Activated CD8-positive, alpha-beta memory T cell treated with anti-CD3 and anti-CD28 coated beads, Interleukin-2, amount 50 U/mL, for 24 hours (primary cell): ENCODE results near the gene DCLRE1A.
"Not testable (repeated sequence)": the region's sequence is repeated elsewhere in the genome, so short reads cannot be mapped to it uniquely, and the experiment has no call there.

Source experiments
- DNase-seq: peaks from one replicate; pipeline ENCODE4 v3.0.0-alpha.2; 2020; ENCODE audit errors: extremely low read depth

The DCLRE1A gene

GRCh38 chr10:113858541-113858940 lies 4.7 kb upstream of the DCLRE1A start:
- DNase-seq: no peak

GRCh38 chr10:113857210-113857609 lies 3.3 kb upstream of the DCLRE1A start:
- DNase-seq: no peak

GRCh38 chr10:113856563-113856962 lies 2.7 kb upstream of the DCLRE1A start:
- no peak for DNase-seq

- no peak for DNase-seq
Measured at GRCh38 chr10:113854761-113855588, 1.1 kb upstream of the DCLRE1A start.

DNA sequence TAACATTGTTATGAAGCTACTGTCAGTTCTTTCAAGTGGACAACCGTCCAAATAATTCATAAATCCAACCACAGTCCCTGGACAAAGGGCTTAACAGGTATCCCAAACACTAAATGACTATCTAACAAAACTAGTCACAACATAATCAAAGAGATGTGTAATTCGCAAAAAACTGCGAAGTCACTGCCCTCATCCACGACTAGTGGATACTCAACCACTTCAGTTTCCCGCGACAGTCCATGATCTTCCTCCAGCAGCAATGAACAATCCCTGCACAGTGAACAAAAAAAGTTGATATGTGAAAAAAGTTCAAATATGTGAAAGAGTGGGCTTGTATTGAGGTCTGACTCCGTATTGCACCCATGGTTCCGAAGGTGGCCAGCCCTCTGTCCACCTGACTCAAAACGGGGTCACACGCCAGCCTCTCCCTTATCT lies 287 bp downstream of the DCLRE1A start:
- DNase-seq: no peak

GRCh38 chr10:113849946-113850345 lies 3.9 kb downstream of the DCLRE1A start:
- no peak for DNase-seq

DNA sequence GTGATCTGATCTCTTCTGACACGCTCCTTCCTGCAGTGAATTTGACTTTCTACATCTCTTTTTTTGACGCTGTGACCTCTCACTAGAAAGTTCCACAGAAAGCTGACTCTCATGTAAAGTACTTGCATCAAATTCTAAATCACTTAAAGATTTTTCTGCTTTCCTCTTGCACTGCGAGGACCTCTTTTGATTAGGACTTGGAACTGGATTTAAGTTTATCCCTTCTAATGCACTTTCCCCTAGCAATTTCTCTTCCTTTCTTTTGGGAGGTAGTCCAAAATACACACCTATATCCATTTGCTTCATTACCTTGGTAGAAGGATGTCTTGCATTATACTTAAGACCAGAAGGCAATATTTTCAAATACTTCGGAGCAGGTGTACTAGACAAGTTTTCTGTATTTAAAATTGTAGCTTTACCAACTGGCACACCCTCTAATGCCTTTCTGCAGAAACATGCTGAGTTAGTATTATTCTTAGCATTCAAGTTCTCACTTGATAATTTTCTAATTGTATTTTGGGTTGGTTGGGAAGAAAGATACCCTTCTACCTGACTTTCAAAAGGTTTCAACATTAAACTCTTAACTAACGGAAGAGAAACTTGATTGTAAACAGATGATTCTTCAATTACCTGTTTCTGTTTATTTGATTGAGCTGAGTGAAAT lies 4.6 kb downstream of the DCLRE1A start:
- no peak for DNase-seq

GRCh38 chr10:113846036-113846435 lies 7.8 kb downstream of the DCLRE1A start:
- DNase-seq: no peak

DNA sequence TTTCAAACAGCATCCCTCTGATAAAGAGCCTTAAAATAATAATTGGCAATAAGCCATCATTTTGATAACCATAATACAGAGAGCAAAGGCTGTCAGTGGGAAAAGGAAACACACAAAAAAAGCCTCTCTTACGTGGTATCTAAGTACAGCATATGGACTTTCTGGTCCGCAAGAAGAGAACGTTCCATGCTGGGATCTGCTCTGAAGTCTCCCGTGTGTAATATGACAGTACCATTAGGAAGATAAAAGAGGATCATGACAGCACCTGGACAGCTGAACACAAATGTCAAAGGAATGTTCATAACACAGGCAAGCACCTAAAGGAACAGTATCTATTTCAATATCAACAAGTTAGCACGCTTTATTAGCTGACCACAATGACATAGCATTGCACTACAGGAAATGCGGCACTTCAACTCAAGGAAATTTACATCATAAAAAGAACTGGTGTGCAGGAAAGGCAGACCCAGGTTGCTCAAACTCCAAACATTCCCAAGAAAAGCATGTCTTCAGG lies 9.9 kb downstream of the DCLRE1A start:
- DNase-seq: no peak

DNA sequence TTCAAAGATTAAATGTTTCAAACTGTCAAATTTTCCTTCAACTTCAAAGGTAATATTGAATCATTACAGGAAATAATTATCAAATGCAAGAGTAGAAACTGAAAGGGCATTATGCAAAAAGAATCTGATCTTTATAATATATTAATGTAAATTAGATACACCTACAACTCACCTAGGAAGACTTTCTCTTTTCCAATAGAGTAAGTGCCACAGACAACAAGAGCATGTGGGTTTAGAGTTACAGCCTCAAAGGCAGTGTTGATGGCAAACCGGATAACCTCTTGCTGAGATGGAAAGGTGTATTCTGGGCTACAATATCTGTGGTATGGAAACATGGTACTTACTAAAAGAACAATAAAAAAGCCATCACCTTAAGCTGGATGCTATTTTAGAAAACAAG lies 11.7 kb downstream of the DCLRE1A start:
- DNase-seq: no peak

GRCh38 chr10:113828567-113828966 lies 25.3 kb downstream of the DCLRE1A start:
- not testable (repeated sequence) for DNase-seq

DNA sequence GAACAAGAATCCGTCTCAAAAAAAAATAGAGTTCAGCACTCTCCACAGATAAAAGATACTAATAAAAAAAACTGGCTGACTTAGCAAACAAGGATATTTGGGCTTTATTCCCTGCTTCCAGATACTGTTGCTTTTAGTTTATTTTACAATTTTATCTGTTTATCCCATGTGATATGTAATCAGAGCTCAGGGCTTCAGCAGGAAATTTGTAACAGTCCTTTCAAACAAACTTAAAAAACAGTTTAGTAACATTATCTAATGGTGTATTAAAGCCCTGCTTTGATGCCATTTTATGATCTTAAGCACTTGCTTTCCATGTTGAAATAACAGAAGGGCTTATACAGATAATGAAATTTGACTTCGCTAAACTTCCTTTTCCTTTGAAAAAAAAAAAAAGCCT lies 28.1 kb downstream of the DCLRE1A start:
- DNase-seq: no peak

DNA sequence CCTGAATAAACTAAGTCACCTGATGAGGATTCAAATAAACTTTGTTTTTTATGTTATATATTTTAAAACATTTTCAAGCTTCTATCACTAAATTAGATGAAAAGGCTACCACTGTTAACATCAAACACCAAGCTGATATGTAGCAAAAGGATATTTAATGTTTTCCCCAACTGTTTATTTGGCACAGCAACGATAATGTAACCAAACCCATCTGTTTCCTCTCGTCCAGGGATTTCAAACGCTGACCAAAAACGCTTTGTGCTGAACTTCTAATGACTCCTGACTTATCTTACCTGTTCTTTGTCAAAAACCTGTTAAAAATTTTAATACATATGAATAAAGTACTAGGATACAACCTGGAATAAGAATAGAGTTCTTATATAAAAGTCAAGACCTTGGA lies 30.5 kb downstream of the DCLRE1A start:
- DNase-seq: no peak

DNA sequence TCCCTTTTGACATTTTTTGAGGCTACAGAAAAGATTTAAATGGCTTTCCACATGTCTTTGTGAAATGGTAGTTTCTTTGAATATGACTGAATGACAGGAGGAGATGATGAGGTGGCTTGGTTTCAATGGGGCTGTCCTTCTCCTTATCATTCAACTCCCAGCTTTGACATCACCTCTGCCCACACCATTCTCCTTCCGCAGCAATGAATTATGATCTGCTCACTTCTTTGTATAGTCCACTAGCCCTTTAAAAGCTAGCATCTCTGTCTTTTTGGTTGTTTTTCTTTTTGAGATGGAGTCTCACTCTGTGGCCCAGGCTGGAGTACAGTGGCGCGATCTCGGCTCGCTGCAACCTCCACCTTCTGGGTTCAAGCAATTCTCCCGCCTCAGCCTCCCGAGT lies 31.7 kb downstream of the DCLRE1A start:
- DNase-seq: no peak

GRCh38 chr10:113821306-113821705 lies 32.6 kb downstream of the DCLRE1A start:
- not testable (repeated sequence) for DNase-seq

DNA sequence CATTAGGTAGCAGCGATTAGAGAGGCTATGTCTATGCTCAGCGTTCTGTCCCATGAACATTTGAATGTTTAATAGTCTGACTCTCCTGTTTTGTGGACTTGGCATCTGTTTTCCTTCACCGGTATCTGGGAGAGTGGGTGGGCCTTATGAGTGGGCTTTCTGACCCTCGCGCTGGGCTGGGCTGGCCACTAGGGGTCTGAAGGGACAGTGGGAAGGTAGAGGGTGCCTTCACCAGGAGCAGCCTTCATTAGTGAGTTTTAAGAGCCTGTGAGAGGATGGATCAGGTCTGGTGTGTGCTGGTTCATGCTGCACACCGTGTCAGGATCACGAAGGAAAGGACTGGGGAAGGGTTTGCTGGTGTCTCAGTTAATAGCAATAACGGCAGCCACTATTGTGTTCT lies 33.4 kb downstream of the DCLRE1A start:
- no peak for DNase-seq

DNA sequence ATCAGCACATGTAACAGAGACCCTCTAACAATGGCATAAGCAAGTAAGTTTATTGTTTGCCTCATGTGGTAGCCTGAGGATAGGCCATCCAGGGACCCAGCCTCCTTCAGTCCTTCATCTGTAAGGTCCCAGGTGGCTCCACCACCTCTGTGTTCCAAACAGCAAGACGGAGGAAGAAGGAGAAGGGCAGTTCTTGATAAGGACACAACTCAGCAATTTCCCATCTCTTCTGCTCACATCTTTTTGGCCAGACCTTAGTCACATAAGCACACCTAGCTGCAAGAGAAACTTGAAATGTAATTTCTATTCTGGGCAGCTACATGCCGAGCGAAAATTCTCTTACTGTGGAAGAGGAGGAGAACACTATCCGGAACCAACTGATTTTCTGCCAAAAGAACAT lies 33.9 kb downstream of the DCLRE1A start:
- no peak for DNase-seq

- not testable (repeated sequence) for DNase-seq
Measured at GRCh38 chr10:113814700-113815099, 39.2 kb downstream of the DCLRE1A start.

DNA sequence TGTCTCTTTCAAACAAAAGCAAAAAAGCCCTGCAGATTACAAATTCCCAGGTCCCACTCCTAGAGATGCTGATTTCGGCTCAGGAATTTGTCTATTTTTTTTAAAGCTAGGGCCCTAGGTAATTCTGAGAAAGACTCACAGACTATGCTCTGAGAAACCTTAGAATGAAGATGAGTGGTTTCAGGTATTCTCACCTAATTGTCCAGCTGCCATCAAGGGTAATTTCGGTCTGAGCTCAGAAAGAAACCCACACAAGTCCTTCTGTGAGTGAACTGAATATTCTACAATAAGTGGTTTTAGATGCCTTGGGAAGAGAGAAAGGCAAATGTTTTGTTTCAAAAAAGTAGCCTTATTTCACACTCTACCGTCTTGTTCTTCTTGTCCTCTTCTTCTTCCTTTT lies 45.7 kb downstream of the DCLRE1A start:
- no peak for DNase-seq

- no peak for DNase-seq
Measured at GRCh38 chr10:113806503-113806902, 47.4 kb downstream of the DCLRE1A start.

DNA sequence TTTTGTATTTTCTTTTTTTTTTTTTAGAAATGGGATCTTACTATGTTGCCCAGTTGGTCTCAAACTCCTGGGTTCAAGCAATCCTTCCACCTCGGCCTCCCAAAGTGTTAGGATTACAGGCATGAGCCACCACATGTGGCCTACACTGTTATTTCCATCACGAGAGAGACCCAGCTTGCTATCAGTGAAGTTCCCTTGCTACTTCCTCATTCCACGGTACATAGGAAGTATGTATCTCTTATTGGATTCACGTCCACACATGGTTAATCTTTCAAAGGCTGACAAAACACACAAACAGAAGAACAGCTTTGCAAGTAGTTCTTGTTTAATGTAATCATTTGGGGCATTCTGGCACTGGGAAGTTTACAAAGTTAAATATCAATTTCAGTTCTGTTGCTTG lies 50.9 kb downstream of the DCLRE1A start:
- DNase-seq: no peak

DNA sequence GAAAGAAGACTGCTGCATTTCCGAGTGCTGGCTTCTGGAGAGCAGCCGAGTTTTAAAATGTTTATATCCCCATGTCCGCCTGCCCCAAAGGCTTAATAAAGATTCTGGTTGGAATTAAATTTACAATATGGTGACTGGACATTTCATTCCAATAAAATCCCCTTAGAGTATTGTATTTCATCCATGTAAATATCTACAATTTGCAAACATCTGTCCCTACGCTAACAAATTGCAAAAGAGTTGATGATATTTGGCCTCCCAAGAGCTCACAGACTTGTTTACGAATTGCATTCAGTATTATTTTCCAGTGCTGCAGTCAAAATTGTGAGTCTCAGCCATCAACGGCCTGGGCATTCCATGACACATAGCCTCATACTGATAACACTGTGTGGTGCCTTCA lies 52.3 kb downstream of the DCLRE1A start:
- no peak for DNase-seq

DNA sequence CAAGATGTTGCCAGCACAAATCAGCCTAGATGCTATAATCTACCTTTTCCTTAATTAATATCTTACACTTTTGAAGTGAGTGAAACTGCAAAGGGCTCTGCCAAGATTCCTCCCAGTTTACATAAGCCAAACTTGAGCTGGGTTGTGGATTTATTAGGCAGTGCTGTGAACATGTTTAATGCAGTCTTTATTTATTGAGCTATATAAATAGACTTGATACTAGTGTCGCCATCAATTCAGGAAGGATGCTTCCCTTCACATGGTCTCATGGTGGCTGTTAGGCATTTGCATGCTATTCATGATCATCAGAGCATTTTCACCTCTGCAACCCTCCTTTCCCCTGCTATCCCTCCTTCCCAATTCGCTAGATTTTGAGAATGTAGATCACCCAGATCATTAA lies 62.2 kb downstream of the DCLRE1A start:
- no peak for DNase-seq
